Type B pancreatic cell (in vitro differentiated cells): ENCODE measurements around the gene LIMS2. TPM values are rescaled to one million over a fixed set of nuclear protein-coding genes. Genes with fewer than 3 reads are reported as not detected.

Experiments
- DNase-seq: peaks from one replicate; pipeline ENCODE4 v3.0.0; 2021; ENCODE audit warnings: mixed read lengths; ENCODE audit not compliant: unreplicated experiment; ENCODE audit errors: extremely low spot score
- H3K27ac Mint-ChIP-seq: 2 replicates; pipeline ENCODE4 v1.8.0; 2021; ENCODE audit warnings: mild to moderate bottlenecking, mixed read lengths
- H3K27me3 Mint-ChIP-seq: 2 replicates; pipeline ENCODE4 v1.8.0; 2021; ENCODE audit warnings: mixed read lengths
- H3K36me3 Mint-ChIP-seq: 2 replicates; pipeline ENCODE4 v1.8.0; 2021; ENCODE audit warnings: mixed read lengths
- H3K4me1 Mint-ChIP-seq: one replicate; pipeline ENCODE4 v1.8.0; 2021; ENCODE audit warnings: mixed read lengths; ENCODE audit not compliant: unreplicated experiment
- H3K4me3 Mint-ChIP-seq: 2 replicates; pipeline ENCODE4 v1.8.0; 2021; ENCODE audit warnings: mild to moderate bottlenecking, mixed read lengths
- H3K9me3 Mint-ChIP-seq: 2 replicates; pipeline ENCODE4 v1.8.0; 2021; ENCODE audit warnings: mixed read lengths
- total RNA-seq: library from RNA; stranded (reverse); gene quantifications from 2 replicates; pipeline ENCODE4 v1.2.1, GENCODE V29; 2021; ENCODE audit warnings: low replicate concordance
- TF ChIP-seq, protein P1 (sequence below): fragments of 200-600 bp; sonication (generic); conservative IDR thresholded peaks from 2 replicates; pipeline ENCODE4 v1.5.0; 2021; ENCODE audit warnings: antibody characterized with exemption, mild to moderate bottlenecking

The LIMS2 gene
- total RNA-seq, 1 donor from 2014 or later, result 13.1 TPM

DNA sequence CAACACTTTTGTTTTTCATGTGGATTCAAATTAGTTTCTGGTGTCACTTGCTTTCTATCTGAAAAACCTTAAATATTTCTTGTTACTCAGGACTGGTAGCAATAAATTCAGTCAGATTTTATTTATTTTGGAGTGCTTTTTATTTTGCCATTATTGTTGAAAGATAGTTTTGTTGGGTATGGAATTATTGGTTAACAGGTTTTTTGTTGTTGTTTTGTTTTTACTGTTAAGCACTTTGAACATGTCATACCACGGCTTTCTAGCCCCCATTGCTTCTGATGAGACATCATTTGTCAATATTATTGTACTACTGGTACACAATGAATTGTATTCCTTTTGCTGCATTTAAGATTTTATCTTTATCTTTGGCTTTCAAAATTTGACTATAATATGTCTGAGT is 13.1 kb upstream of the LIMS2 start:
- H3K27ac Mint-ChIP-seq, result no peak overlapping the region
- H3K4me1 Mint-ChIP-seq, result no peaks in the 10 kb centered on the region
- peaks cover 17% of the 10 kb centered on the region for H3K27me3 Mint-ChIP-seq
- H3K9me3 Mint-ChIP-seq, result peaks cover 4% of the 10 kb centered on the region
- no peak for DNase-seq
- TF ChIP-seq, protein P1, sequence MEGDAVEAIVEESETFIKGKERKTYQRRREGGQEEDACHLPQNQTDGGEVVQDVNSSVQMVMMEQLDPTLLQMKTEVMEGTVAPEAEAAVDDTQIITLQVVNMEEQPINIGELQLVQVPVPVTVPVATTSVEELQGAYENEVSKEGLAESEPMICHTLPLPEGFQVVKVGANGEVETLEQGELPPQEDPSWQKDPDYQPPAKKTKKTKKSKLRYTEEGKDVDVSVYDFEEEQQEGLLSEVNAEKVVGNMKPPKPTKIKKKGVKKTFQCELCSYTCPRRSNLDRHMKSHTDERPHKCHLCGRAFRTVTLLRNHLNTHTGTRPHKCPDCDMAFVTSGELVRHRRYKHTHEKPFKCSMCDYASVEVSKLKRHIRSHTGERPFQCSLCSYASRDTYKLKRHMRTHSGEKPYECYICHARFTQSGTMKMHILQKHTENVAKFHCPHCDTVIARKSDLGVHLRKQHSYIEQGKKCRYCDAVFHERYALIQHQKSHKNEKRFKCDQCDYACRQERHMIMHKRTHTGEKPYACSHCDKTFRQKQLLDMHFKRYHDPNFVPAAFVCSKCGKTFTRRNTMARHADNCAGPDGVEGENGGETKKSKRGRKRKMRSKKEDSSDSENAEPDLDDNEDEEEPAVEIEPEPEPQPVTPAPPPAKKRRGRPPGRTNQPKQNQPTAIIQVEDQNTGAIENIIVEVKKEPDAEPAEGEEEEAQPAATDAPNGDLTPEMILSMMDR, result no peak
- no peak overlapping the region for H3K4me3 Mint-ChIP-seq
- H3K36me3 Mint-ChIP-seq, result peaks cover 7% of the 10 kb centered on the region

DNA sequence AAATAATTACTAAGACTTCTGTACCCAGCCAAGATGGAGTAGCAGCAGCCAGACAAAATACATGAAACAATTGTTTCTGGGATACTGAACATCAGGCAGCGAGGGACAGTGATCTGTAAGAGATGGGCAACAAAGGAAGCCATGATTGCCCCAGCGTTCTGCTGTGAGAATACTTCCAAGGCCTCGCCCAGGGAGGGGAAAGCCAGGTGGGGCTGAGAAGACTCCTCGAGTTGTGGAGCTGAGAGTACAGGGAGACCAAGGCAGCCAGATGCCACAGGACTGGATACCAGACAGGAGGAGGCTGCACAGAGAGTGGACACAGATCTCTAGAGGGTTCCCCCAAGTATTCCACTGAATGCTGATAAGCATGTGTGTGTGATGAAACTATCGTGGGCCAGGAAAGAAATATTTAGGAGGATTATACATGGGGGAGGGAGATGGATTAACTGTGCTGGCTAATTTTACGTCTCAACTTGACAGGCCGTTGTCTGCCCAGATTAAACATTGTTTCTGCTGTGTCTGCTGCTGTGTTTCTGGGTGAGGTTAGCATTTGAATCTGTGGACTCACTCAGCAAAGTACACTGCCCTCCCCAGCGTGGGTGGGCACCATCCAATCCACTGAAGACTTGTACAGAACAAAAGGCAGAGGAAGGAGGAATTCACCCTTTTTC is 10.2 kb upstream of the LIMS2 start:
- Mint-ChIP-seq H3K4me3 (no peak overlapping the region), H3K9me3 (peaks cover 4% of the 10 kb centered on the region), H3K4me1 (no peaks in the 10 kb centered on the region), H3K27me3 (peaks cover 18% of the 10 kb centered on the region), H3K36me3 (no peaks in the 10 kb centered on the region), H3K27ac (no peak overlapping the region)
- TF ChIP-seq, protein P1, result no peak
- no peak for DNase-seq

DNA sequence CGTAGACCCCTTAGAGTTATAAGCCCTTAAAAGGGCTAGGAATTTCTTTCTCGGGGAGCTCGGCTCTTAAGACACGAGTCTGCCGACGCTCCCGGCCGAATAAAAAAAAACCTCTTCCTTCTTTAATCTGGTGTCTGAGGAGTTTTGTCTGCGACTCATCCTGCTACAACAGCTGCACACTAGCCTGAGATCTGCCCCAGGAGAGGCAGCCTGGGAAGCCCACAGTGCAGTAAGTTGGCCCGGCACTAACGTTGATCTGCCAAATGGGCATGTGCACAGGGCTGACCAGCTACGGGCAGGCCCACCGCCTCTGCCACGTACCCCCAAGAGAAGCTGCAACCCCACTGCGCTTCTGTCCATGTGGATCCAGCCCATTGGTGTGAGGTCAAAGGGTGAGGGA is 8.4 kb upstream of the LIMS2 start:
- DNase-seq, result no peak
- H3K27me3 Mint-ChIP-seq, result peaks cover 22% of the 10 kb centered on the region
- H3K36me3 Mint-ChIP-seq, result no peaks in the 10 kb centered on the region
- H3K27ac Mint-ChIP-seq, result no peak overlapping the region
- no peak overlapping the region for H3K4me3 Mint-ChIP-seq
- no peaks in the 10 kb centered on the region for H3K9me3 Mint-ChIP-seq
- no peaks in the 10 kb centered on the region for H3K4me1 Mint-ChIP-seq
- TF ChIP-seq, protein P1, result no peak

DNA sequence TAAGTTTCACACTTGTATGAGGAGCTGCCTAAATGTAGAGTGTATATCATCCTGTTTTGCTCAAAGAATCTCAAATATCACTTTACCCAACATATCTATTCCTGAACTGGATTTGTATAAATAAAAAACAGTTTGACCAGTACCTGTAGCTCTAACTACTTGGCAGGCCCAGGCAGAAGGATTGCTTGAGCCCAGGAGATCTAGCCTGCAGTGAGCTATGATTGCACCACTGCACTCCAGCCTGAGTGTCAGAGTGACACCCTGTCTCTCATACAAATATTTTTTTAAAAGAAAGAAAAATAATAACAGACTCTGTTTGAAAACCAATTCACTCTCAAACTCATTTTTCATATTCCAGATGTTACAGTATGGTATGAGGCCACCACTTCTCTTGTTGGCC is 7.7 kb upstream of the LIMS2 start:
- TF ChIP-seq, protein P1, result no peak
- no peak overlapping the region for H3K4me3 Mint-ChIP-seq
- no peaks in the 10 kb centered on the region for H3K4me1 Mint-ChIP-seq
- H3K9me3 Mint-ChIP-seq, result no peaks in the 10 kb centered on the region
- H3K27me3 Mint-ChIP-seq, result peaks cover 29% of the 10 kb centered on the region
- DNase-seq, result no peak
- no peak overlapping the region for H3K27ac Mint-ChIP-seq
- H3K36me3 Mint-ChIP-seq, result no peaks in the 10 kb centered on the region

DNA sequence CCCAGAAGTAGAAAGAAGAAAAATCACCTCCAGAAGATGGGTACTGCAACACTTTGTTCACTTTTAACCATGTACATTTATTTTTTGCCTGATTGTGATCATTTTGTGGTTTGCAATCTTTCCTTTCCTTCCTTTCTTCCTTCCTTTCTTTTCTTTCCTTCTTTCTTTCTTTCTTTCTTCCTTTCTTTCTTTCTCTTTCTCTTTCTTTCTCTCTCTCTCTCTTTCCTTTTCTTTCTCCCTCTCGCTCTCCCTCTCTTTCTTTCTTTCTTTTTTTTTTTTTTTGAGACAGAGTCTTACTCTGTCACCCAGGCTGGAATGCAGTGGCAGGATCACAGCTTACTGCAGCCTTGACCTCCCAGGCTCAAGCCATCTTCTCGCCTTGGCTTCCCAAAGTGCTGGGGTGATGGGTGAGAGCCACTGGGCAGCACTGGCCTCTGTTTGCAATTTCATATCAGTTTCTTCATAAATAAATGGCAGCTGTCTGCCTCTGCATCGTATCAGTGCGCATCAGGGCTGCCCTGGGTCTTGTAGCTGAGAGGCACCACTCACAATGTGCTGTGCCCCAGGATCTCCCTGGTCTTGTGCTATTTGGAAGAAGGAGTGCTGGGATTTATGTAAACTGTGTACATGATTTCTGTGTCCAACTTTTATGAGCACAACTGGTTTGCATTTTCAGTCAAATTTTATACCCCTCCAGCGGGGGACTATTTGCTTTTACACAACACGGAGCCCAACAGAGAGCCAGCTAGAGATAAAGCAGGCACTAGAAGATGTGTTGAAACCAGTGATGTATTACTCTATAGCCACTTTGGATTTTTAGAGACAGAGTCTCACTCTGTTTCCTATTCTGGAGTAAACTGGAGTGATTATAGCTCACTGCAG is 6.9 kb upstream of the LIMS2 start:
- H3K9me3 Mint-ChIP-seq, result no peaks in the 10 kb centered on the region
- H3K27me3 Mint-ChIP-seq, result peaks cover 37% of the 10 kb centered on the region
- H3K4me1 Mint-ChIP-seq, result no peaks in the 10 kb centered on the region
- H3K27ac Mint-ChIP-seq, result no peak overlapping the region
- H3K4me3 Mint-ChIP-seq, result no peak overlapping the region
- no peak for DNase-seq
- no peaks in the 10 kb centered on the region for H3K36me3 Mint-ChIP-seq
- TF ChIP-seq, protein P1, result no peak
